ENCODE data around the gene CLIC6. TPM values are rescaled to one million over a fixed set of nuclear protein-coding genes. Genes with fewer than 3 reads are reported as not detected.
A peak's percentile ranks its signal among the peaks of the same experiment; 100 is the strongest.

Gene CLIC6
- polyA plus RNA-seq, 1 donor (not counting 4 experiments of a cell fraction or from before 2014, with no cell fraction given), result not detected

DNA sequence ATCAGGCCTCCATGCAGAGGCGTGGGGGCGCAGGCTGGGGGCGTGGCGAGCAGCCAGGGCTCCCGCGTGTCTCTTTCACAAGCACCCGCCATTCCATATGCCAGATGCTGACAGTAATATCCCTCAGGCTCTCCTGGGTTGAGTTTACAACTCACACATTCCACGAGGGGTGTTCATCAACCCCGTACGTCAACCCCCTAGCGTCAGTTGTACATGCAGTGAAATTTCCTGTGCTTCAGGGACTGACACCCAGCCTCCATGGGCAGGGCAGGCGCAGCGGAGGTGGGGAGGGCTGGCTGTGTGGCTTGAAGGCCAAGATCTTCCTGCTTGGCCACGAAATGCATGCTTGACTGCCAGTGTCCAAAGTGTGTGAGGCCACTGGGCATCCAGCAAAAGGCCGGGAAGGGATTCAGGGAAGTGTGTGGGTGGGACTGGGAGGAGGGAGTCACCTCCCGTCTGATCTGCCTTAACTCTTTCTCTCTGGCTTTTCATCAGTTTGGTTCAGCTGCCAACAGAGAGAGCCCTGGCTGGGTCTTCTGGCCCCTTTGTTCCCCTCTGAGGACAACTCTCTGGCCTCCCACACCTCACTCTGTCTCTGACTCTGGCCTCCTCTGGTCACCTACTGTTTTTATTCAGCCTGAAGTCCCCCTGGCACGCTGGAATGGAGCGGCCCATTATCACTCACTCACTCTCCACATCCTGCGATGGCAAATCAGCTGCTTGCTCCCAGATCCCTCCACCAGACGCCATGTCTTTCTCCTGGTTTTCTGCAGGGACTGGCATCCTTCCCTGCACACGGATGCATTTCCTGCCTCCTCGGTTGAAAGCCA lies 33.8 kb downstream of the CLIC6 start:
- H3K9me1 ChIP-seq (ENCODE audit: control insufficient read depth, extremely low read depth, insufficient read depth, low read length), result no peaks in the 10 kb centered on the region
- no peaks in the 10 kb centered on the region for H3K79me2 ChIP-seq (ENCODE audit: control insufficient read depth, insufficient read depth, low read length)
- H3K4me3 ChIP-seq (ENCODE audit: control insufficient read depth in 2 of 3, extremely low read depth in 1 of 3, insufficient read depth in 2 of 3, low read depth in 1 of 3, low read length in 3 of 3), result no peak overlapping the region
- H3K27ac ChIP-seq (ENCODE audit: control insufficient read depth, insufficient read depth, low read length), result no peak overlapping the region
- no peaks in the 10 kb centered on the region for H3K36me3 ChIP-seq (ENCODE audit: control insufficient read depth in 2 of 2, extremely low read depth in 1 of 2, insufficient read depth in 2 of 2, low read length in 2 of 2)
- H4K20me1 ChIP-seq (ENCODE audit: control insufficient read depth, extremely low read depth, insufficient read depth, low read length), result no peaks in the 10 kb centered on the region
- dilution Hi-C loops (cut with MboI; ENCODE audit: extremely low pct_ligation_motif_present, low sequenced_read_pairs), result no loop called here
- peaks cover 24% of the 10 kb centered on the region for H3K4me1 ChIP-seq (ENCODE audit: control insufficient read depth, extremely low read depth, insufficient read depth, low read length)
- no peak overlapping the region for H3K4me2 ChIP-seq (ENCODE audit: control insufficient read depth, extremely low read depth, insufficient read depth, low read depth, low read length)
- H2AFZ ChIP-seq (ENCODE audit: control insufficient read depth, low read length), result no peak overlapping the region
- DNase-seq (ENCODE audit: low read depth, low spot score) (peak; percentile 59), FAIRE-seq (peak; percentile 23)
- no peak overlapping the region for H3K9ac ChIP-seq (ENCODE audit: control insufficient read depth, extremely low read depth, insufficient read depth, low read length)
- TF ChIP-seq EZH2 (IDR thresholded peaks at IDR 0.05; ENCODE audit: low read length), result no peak
- TF ChIP-seq, protein P1, sequence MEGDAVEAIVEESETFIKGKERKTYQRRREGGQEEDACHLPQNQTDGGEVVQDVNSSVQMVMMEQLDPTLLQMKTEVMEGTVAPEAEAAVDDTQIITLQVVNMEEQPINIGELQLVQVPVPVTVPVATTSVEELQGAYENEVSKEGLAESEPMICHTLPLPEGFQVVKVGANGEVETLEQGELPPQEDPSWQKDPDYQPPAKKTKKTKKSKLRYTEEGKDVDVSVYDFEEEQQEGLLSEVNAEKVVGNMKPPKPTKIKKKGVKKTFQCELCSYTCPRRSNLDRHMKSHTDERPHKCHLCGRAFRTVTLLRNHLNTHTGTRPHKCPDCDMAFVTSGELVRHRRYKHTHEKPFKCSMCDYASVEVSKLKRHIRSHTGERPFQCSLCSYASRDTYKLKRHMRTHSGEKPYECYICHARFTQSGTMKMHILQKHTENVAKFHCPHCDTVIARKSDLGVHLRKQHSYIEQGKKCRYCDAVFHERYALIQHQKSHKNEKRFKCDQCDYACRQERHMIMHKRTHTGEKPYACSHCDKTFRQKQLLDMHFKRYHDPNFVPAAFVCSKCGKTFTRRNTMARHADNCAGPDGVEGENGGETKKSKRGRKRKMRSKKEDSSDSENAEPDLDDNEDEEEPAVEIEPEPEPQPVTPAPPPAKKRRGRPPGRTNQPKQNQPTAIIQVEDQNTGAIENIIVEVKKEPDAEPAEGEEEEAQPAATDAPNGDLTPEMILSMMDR (optimal IDR thresholded peaks at IDR 0.05 in 1 of 3, IDR thresholded peaks at IDR 0.05 in 1 of 3, conservative IDR thresholded peaks at IDR 0.05 in 1 of 3; ENCODE audit: extremely low read depth in 1 of 3, insufficient read depth in 2 of 3, low read length in 3 of 3), result no peak
- no peaks in the 10 kb centered on the region for H3K9me3 ChIP-seq (ENCODE audit: control insufficient read depth, low read depth, low read length)
- H3K27me3 ChIP-seq (ENCODE audit: control insufficient read depth, extremely low read depth, insufficient read depth, low read length), result no peaks in the 10 kb centered on the region

DNA sequence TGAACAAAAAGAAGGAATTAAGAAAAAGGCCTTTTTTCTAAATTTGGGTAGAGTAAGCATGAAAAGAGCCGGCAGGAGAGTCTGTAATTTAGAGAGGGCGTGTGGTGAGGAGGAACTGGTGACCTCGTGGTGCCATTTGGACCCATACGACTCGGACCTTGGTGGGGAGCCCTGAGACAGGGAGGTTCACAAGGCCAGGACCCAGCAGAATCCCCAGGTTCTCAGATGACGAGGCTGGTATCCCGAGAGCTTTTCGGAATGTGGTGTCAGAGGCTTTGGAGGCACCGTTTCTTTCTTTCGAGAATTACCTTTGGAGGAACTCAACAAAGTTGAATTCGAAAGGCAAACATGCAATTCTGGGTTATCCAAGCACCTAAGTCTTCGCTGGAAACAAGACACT lies 34.8 kb downstream of the CLIC6 start:
- Histone ChIP-seq H3K36me3 (ENCODE audit: control insufficient read depth in 2 of 2, extremely low read depth in 1 of 2, insufficient read depth in 2 of 2, low read length in 2 of 2) (no peaks in the 10 kb centered on the region), H2AFZ (ENCODE audit: control insufficient read depth, low read length) (no peak overlapping the region), H3K27me3 (ENCODE audit: control insufficient read depth, extremely low read depth, insufficient read depth, low read length) (no peaks in the 10 kb centered on the region), H3K79me2 (ENCODE audit: control insufficient read depth, insufficient read depth, low read length) (no peaks in the 10 kb centered on the region), H3K9ac (ENCODE audit: control insufficient read depth, extremely low read depth, insufficient read depth, low read length) (no peak overlapping the region), H4K20me1 (ENCODE audit: control insufficient read depth, extremely low read depth, insufficient read depth, low read length) (no peaks in the 10 kb centered on the region), H3K4me1 (ENCODE audit: control insufficient read depth, extremely low read depth, insufficient read depth, low read length) (peaks cover 24% of the 10 kb centered on the region), H3K4me3 (ENCODE audit: control insufficient read depth in 2 of 3, extremely low read depth in 1 of 3, insufficient read depth in 2 of 3, low read depth in 1 of 3, low read length in 3 of 3) (no peak overlapping the region), H3K9me3 (ENCODE audit: control insufficient read depth, low read depth, low read length) (no peaks in the 10 kb centered on the region), H3K9me1 (ENCODE audit: control insufficient read depth, extremely low read depth, insufficient read depth, low read length) (no peaks in the 10 kb centered on the region), H3K27ac (ENCODE audit: control insufficient read depth, insufficient read depth, low read length) (no peak overlapping the region), H3K4me2 (ENCODE audit: control insufficient read depth, extremely low read depth, insufficient read depth, low read depth, low read length) (no peak overlapping the region)
- FAIRE-seq (no peak), DNase-seq (ENCODE audit: low read depth, low spot score) (no peak)
- dilution Hi-C loops (cut with MboI; ENCODE audit: extremely low pct_ligation_motif_present, low sequenced_read_pairs), result no loop called here
- no peak for TF ChIP-seq EZH2 (IDR thresholded peaks at IDR 0.05; ENCODE audit: low read length)
- TF ChIP-seq, protein P1 (optimal IDR thresholded peaks at IDR 0.05 in 1 of 3, IDR thresholded peaks at IDR 0.05 in 1 of 3, conservative IDR thresholded peaks at IDR 0.05 in 1 of 3; ENCODE audit: extremely low read depth in 1 of 3, insufficient read depth in 2 of 3, low read length in 3 of 3), result no peak

Data from keratinocyte (primary cell).